COR-L47 (cell line): Measurements from ENCODE around the gene CLEC14A.

Source experiments
- DNase-seq: peaks from one replicate; lab custom pipeline; 2025; lab: John Stamatoyannopoulos, UW

The CLEC14A gene

DNA sequence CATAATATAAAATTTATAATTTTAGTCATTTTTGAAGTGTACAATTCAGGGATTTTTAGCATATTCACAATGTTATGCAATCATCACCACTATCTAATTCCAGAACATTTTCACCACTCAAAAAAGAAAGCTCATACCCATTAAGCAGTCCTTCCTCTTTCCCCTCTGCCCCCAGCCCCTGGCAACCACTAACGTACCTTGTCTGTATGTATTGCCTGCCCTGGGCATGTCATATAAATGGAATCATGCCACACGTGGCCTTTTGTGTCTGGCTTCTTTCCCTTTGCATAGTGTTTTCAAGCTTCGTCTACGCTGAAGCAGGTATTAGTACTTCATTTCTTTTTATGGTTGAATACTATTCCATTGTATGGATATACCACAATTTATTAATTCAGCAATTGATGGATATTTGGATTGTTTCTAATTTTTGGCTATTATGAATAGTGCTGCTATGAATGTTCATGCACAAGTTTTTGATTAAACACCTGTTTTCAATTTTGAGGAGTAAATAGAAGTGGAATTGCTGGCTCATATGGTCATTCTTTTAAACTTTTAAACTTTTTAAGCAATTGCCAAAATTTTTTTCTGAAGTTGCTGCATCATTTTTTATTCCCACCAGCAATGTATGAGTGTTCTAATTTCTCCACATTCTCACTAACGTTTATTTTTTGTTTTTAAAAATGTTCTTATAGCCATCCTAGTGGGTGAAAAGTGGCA is 49.8 kb downstream of the CLEC14A start:
- DNase-seq = no peak

DNA sequence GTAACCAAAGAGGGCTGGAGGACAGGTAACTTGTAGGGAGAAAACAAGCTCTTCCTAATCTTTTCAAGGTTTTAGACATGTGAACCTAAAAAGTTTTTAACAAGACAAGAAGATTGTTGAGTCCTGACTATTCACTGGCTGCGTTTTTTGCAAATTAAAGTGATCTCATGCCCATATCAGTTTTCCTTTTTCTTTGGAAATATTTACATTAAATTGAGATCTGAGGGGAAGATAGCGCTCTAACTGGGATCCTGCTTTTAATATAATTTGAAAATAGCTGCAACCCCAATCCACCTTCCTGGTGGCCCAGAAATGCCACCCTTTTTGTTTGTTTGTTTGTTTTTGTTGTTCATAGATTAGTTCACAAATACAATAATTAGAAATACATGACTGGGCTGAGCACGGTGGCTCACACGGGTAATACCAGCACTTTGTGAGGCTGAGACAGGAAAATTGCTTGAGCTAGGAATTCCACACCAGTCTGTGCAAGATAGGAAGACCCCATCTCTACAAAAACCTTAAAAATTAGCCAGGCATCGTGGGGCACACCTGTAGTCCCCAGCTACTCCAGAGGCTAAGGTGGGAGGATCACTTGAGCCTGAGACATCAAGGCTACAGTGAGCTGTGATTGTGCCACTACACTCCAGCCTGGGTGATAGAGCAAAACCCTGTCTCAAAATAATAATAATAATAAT is 50.6 kb downstream of the CLEC14A start:
- DNase-seq = no peak

DNA sequence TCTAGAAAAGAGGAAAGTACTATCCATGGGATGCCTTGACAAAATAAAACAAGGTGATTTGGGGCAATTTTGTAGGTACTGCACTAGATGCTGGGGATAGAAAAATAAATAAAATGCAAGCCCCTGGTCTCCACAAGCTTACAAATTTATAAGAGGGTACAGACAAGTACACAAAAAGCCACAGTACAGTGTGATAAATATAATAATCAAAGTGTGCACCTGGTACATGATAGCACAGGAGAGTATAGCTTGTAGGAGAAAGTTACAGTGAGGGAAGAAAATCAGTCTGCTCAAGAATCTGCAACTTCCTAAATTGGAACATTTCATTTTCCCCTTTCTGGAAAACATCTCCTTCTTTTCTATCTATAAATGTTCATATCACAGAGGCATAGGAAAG is 51.2 kb downstream of the CLEC14A start:
- DNase-seq = no peak
